Neural cell (in vitro differentiated cells): ENCODE results near the gene SLC13A5. TPM values are rescaled to one million over a fixed set of nuclear protein-coding genes. Genes with fewer than 3 reads are reported as not detected.

Experiments
- H2AFZ ChIP-seq: fragments of 200-600, 300-800 bp; sonication (generic), shearing (Covaris generic); 2 replicates; pipeline ENCODE4 v1.6.0; 2014; ENCODE audit warnings: low read depth, mild to moderate bottlenecking, antibody characterized with exemption, low read length, moderate library complexity
- H3F3A ChIP-seq: fragments of 200-600 bp; shearing (Covaris generic); 2 replicates; pipeline ENCODE4 v1.6.1; 2016; ENCODE audit warnings: mild to moderate bottlenecking, moderate library complexity, mixed read lengths, antibody characterized with exemption, low read length; ENCODE audit not compliant: insufficient read depth, poor library complexity, severe bottlenecking
- H3K27ac ChIP-seq: fragments of 200-600, 300-800 bp; sonication (generic), shearing (Covaris generic); 2 replicates; pipeline ENCODE4 v1.5.1; 2014; ENCODE audit warnings: mild to moderate bottlenecking, low read length, moderate library complexity
- H3K27me3 ChIP-seq: fragments of 300-800, 200-600 bp; sonication (generic), shearing (Covaris generic); 2 replicates; pipeline ENCODE4 v1.6.0; 2014; ENCODE audit warnings: mild to moderate bottlenecking, low read depth, low read length, moderate library complexity; ENCODE audit not compliant: insufficient read depth
- H3K36me3 ChIP-seq: fragments of 300-800, 200-600 bp; sonication (generic), shearing (Covaris generic); 2 replicates; pipeline ENCODE4 v1.5.1; 2014; ENCODE audit warnings: mild to moderate bottlenecking, antibody characterized with exemption, low read length, moderate library complexity; ENCODE audit not compliant: insufficient read depth
- H3K4me2 ChIP-seq: fragments of 300-800, 200-600 bp; sonication (generic), shearing (Covaris generic); 2 replicates; pipeline ENCODE4 v1.6.0; 2014; ENCODE audit warnings: mild to moderate bottlenecking, low read length
- H3K4me3 ChIP-seq: fragments of 300-800, 200-600 bp; sonication (generic), shearing (Covaris generic); 2 replicates; pipeline ENCODE4 v1.5.1; 2014; ENCODE audit warnings: mild to moderate bottlenecking, low read length, moderate library complexity
- H3K79me2 ChIP-seq: fragments of 200-600 bp; shearing (Covaris generic); replicated peaks from 2 replicates; pipeline ENCODE4 v1.6.0; 2014; ENCODE audit warnings: mild to moderate bottlenecking, low read length, moderate library complexity; ENCODE audit not compliant: insufficient read depth
- H3K9ac ChIP-seq: fragments of 300-800, 200-600 bp; sonication (generic), shearing (Covaris generic); 2 replicates; pipeline ENCODE4 v1.6.1; 2016; ENCODE audit warnings: mild to moderate bottlenecking, low read length, mixed read lengths
- H3K9me2 ChIP-seq: fragments of 200-600 bp; shearing (Covaris generic); 2 replicates; pipeline ENCODE4 v1.6.1; 2016; ENCODE audit warnings: mild to moderate bottlenecking, low read length, mixed read lengths; ENCODE audit not compliant: insufficient read depth
- H3K9me3 ChIP-seq: fragments of 200-600, 300-800 bp; sonication (generic), shearing (Covaris generic); 2 replicates; pipeline ENCODE4 v1.6.1; 2016; ENCODE audit warnings: mild to moderate bottlenecking, mixed run types, low read length, moderate library complexity, mixed read lengths
- H4K20me1 ChIP-seq: fragments of 200-600 bp; shearing (Covaris generic); 2 replicates; pipeline ENCODE4 v1.6.1; 2016; ENCODE audit warnings: mild to moderate bottlenecking, mixed run types; ENCODE audit not compliant: insufficient read depth
- CTCF ChIP-seq: fragments of 450-650 bp; IDR thresholded peaks from 2 replicates; pipeline ENCODE4 v1.5.1; 2014; ENCODE audit warnings: antibody characterized with exemption, mild to moderate bottlenecking, moderate library complexity; ENCODE audit not compliant: poor library complexity, severe bottlenecking
- EP300 ChIP-seq: fragments of 450-650 bp; conservative IDR thresholded peaks from 2 replicates; pipeline ENCODE4 v1.6.1; 2014; ENCODE audit warnings: antibody characterized with exemption, mild to moderate bottlenecking, moderate library complexity; ENCODE audit not compliant: poor library complexity, severe bottlenecking
- EZH2 ChIP-seq: fragments of 200-600, 300-800 bp; shearing (Covaris generic), sonication (generic); IDR thresholded peaks from 2 replicates; pipeline ENCODE4 v1.6.1; 2014; ENCODE audit warnings: antibody characterized with exemption, low read length, borderline replicate concordance, mild to moderate bottlenecking; ENCODE audit not compliant: insufficient read depth, poor library complexity, severe bottlenecking
- MXI1 ChIP-seq: fragments of 450-650 bp; conservative IDR thresholded peaks from 2 replicates; pipeline ENCODE4 v1.6.1; 2014; ENCODE audit warnings: antibody characterized with exemption, mild to moderate bottlenecking; ENCODE audit not compliant: poor library complexity, severe bottlenecking
- POLR2AphosphoS5 ChIP-seq: IDR thresholded peaks from 2 replicates; pipeline ENCODE4 v1.6.1; 2012
- RAD21 ChIP-seq: fragments of 450-650 bp; conservative IDR thresholded peaks from 2 replicates; pipeline ENCODE4 v1.6.1; 2014; ENCODE audit warnings: antibody characterized with exemption, mild to moderate bottlenecking, moderate library complexity
- SMC3 ChIP-seq: fragments of 450-650 bp; conservative IDR thresholded peaks from 2 replicates; pipeline ENCODE4 v1.6.1; 2014; ENCODE audit warnings: antibody characterized with exemption, mild to moderate bottlenecking, moderate library complexity; ENCODE audit not compliant: poor library complexity
- TAF1 ChIP-seq: IDR thresholded peaks from 2 replicates; pipeline ENCODE4 v1.6.1; 2012; ENCODE audit warnings: low read depth
- polyA plus RNA-seq: library from polyadenylated mRNA; depleted of rRNA; stranded (reverse); fragments of >200 nt; gene quantifications from 2 replicates; pipeline ENCODE4 v1.2.3, GENCODE V29; 2014
- TF ChIP-seq, protein P1 (sequence below): IDR thresholded peaks from 2 replicates; pipeline ENCODE4 v1.6.1; 2012; ENCODE audit warnings: borderline replicate concordance

The SLC13A5 gene
- polyA plus RNA-seq, 1 donor from 2014 or later: not detected

GRCh38 chr17:6721744-6722143 lies 8.6 kb upstream of the SLC13A5 start:
- H3F3A ChIP-seq: no peaks in the 10 kb centered on the region
- no peaks in the 10 kb centered on the region for H3K79me2 ChIP-seq
- H3K4me3 ChIP-seq: no peak overlapping the region
- no peak for TF ChIP-seq RAD21
- TF ChIP-seq POLR2AphosphoS5: no peak
- no peak for TF ChIP-seq SMC3
- no peak for TF ChIP-seq CTCF
- no peak for TF ChIP-seq EZH2
- no peak for TF ChIP-seq TAF1
- TF ChIP-seq, protein P1, sequence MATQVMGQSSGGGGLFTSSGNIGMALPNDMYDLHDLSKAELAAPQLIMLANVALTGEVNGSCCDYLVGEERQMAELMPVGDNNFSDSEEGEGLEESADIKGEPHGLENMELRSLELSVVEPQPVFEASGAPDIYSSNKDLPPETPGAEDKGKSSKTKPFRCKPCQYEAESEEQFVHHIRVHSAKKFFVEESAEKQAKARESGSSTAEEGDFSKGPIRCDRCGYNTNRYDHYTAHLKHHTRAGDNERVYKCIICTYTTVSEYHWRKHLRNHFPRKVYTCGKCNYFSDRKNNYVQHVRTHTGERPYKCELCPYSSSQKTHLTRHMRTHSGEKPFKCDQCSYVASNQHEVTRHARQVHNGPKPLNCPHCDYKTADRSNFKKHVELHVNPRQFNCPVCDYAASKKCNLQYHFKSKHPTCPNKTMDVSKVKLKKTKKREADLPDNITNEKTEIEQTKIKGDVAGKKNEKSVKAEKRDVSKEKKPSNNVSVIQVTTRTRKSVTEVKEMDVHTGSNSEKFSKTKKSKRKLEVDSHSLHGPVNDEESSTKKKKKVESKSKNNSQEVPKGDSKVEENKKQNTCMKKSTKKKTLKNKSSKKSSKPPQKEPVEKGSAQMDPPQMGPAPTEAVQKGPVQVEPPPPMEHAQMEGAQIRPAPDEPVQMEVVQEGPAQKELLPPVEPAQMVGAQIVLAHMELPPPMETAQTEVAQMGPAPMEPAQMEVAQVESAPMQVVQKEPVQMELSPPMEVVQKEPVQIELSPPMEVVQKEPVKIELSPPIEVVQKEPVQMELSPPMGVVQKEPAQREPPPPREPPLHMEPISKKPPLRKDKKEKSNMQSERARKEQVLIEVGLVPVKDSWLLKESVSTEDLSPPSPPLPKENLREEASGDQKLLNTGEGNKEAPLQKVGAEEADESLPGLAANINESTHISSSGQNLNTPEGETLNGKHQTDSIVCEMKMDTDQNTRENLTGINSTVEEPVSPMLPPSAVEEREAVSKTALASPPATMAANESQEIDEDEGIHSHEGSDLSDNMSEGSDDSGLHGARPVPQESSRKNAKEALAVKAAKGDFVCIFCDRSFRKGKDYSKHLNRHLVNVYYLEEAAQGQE: no peak
- no peak for TF ChIP-seq EP300
- no peak for TF ChIP-seq MXI1
- no peak overlapping the region for H3K4me2 ChIP-seq
- H2AFZ ChIP-seq: no peak overlapping the region
- no peaks in the 10 kb centered on the region for H4K20me1 ChIP-seq
- no peaks in the 10 kb centered on the region for H3K36me3 ChIP-seq
- H3K27ac ChIP-seq: no peak overlapping the region
- H3K9ac ChIP-seq: no peak overlapping the region
- no peaks in the 10 kb centered on the region for H3K27me3 ChIP-seq
- H3K9me3 ChIP-seq: no peaks in the 10 kb centered on the region
- H3K9me2 ChIP-seq: no peaks in the 10 kb centered on the region

GRCh38 chr17:6716736-6717135 lies 3.6 kb upstream of the SLC13A5 start:
- Histone ChIP-seq H3K9ac (no peak overlapping the region), H3K27ac (no peak overlapping the region), H2AFZ (no peak overlapping the region), H3F3A (no peaks in the 10 kb centered on the region), H3K79me2 (no peaks in the 10 kb centered on the region), H3K4me3 (no peak overlapping the region), H3K9me2 (no peaks in the 10 kb centered on the region), H3K9me3 (peaks cover 6% of the 10 kb centered on the region), H3K4me2 (no peak overlapping the region), H3K36me3 (no peaks in the 10 kb centered on the region), H4K20me1 (no peaks in the 10 kb centered on the region), H3K27me3 (peaks cover 30% of the 10 kb centered on the region)
- no peak for TF ChIP-seq SMC3
- TF ChIP-seq POLR2AphosphoS5: no peak
- TF ChIP-seq TAF1: no peak
- no peak for TF ChIP-seq RAD21
- TF ChIP-seq, protein P1: no peak
- TF ChIP-seq EP300: no peak
- TF ChIP-seq CTCF: no peak
- TF ChIP-seq MXI1: no peak
- no peak for TF ChIP-seq EZH2
